CD8-positive, alpha-beta memory T cell (primary cell): ENCODE data around the gene DMKN. TPM values are rescaled to one million over a fixed set of nuclear protein-coding genes. Genes with fewer than 3 reads are reported as not detected.

Experiments
- CTCF ChIA-PET: fragments of 350-600 bp; sonication (Branson Sonifier 250); formaldehyde crosslinking; loops from one replicate; lab custom pipeline; 2021; ENCODE audit warnings: antibody characterized with exemption; lab: Charles Lee
- POLR2A ChIA-PET: fragments of 350-600 bp; sonication (Branson Sonifier 250); formaldehyde crosslinking; loops from one replicate; lab custom pipeline; 2021; ENCODE audit warnings: antibody characterized with exemption; lab: Charles Lee
- DNase-seq, 5 donors: peaks; one replicate each; pipeline versions ENCODE4 v3.0.0 to v3.0.0-alpha.2; 2020 to 2022; ENCODE audit warnings: mixed read lengths in 1 of 5
- H3K27ac ChIP-seq: one replicate; pipeline ENCODE4 v1.7.0; 2013; ENCODE audit warnings: low read depth, mild to moderate bottlenecking, low read length, moderate library complexity
- H3K27me3 ChIP-seq: 2 replicates; pipeline ENCODE4 v1.7.0; 2013; ENCODE audit warnings: low read length, mild to moderate bottlenecking; ENCODE audit not compliant: insufficient read depth, poor library complexity, severe bottlenecking
- H3K36me3 ChIP-seq: 2 replicates; pipeline ENCODE4 v1.7.0; 2013; ENCODE audit warnings: mild to moderate bottlenecking, low read length, moderate library complexity; ENCODE audit not compliant: insufficient read depth
- H3K4me1 ChIP-seq: 2 replicates; pipeline ENCODE4 v1.7.0; 2013; ENCODE audit warnings: mild to moderate bottlenecking, low read length, moderate library complexity; ENCODE audit not compliant: insufficient read depth
- H3K4me3 ChIP-seq: 2 replicates; pipeline ENCODE4 v1.7.0; 2013; ENCODE audit warnings: mild to moderate bottlenecking, low read length
- H3K9me3 ChIP-seq: 2 replicates; pipeline ENCODE4 v1.7.0; 2013; ENCODE audit warnings: mild to moderate bottlenecking, low read length
- H3K27ac Mint-ChIP-seq, 8 donors: one replicate each; pipeline ENCODE4 v1.8.0; 2020 to 2021; ENCODE audit warnings: mixed read lengths in 8 of 8, mild to moderate bottlenecking in 6 of 8, inconsistent platforms in 3 of 8, moderate library complexity in 3 of 8
- H3K27me3 Mint-ChIP-seq, 2 donors: one replicate each; pipeline ENCODE4 v1.8.0; 2020 to 2021; ENCODE audit warnings: mixed read lengths in 2 of 2, mild to moderate bottlenecking in 1 of 2, moderate library complexity in 1 of 2
- H3K36me3 Mint-ChIP-seq, 3 donors: one replicate each; pipeline ENCODE4 v1.8.0; 2020 to 2021; ENCODE audit warnings: mixed read lengths in 3 of 3, inconsistent platforms in 1 of 3, mild to moderate bottlenecking in 1 of 3
- H3K4me1 Mint-ChIP-seq, 3 donors: one replicate each; pipeline ENCODE4 v1.8.0; 2020 to 2021; ENCODE audit warnings: mixed read lengths in 3 of 3, inconsistent platforms in 1 of 3, mild to moderate bottlenecking in 1 of 3
- H3K4me3 Mint-ChIP-seq, 7 donors: one replicate each; pipeline ENCODE4 v1.8.0; 2020 to 2021; ENCODE audit warnings: mixed read lengths in 7 of 7, mild to moderate bottlenecking in 6 of 7, moderate library complexity in 4 of 7, inconsistent platforms in 2 of 7
- H3K9me3 Mint-ChIP-seq, 5 donors: one replicate each; pipeline ENCODE4 v1.8.0; 2020 to 2022; ENCODE audit warnings: mixed read lengths in 5 of 5, mild to moderate bottlenecking in 3 of 5, moderate library complexity in 2 of 5, inconsistent platforms in 1 of 5
- polyA plus RNA-seq: library from polyadenylated mRNA; unstranded; fragments of 300-500 nt; fragmentation: Illumina TruSeq; gene quantifications from one replicate; pipeline ENCODE4 v1.2.3, GENCODE V29; 2021
- total RNA-seq, 2 experiments: library from RNA; stranded (reverse); gene quantifications; one replicate each; pipeline ENCODE4 v1.2.3, GENCODE V29; 2021

The DMKN gene
- total and polyA plus RNA-seq, 3 experiments from 2014 or later = 1.7 to 10.2 (median 2.2) TPM

DNA sequence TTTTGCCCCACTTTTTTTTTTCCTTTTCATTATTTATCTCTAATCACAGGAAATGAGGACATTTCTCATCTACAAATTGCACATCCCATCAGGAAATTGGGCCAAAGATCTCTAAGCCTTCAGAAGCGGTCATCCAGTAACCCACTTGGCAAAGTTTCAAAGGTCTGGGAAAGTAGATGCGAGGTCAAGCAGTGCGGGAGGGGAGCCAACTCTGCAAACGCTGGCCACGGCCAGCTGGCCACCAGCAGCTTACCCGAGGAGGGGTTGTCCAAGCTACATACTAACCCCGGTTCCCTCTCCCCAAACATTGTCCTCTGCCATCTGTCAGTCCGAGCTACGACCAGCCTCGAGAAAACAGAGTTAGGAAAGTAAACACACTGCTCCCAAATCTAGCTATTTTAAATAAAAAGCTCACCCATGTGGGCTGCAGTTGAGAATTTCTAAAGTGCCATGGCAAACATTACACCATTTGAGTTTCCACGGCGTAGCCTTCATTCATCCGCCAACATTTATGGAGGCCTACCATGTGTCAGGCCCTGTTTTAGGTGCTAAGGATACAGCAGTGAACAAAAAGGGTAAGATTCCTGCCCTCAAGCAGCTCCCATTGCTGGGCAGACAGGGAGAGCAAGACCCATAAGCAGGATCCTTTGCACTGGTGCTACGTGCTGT lies 53.9 kb downstream of the DMKN start:
- Mint-ChIP-seq H3K27me3 (peaks cover 0 to 2% of the 10 kb centered on the region in 2 donors), H3K27ac (peak overlapping the region in 3 of 8 donors; percentile 29 to 57 (median 33)), H3K4me1 (peaks cover 46 to 66% (median 52%) of the 10 kb centered on the region in 3 donors), H3K4me3 (no peak overlapping the region), H3K36me3 (no peaks in the 10 kb centered on the region), H3K9me3 (no peaks in the 10 kb centered on the region)
- no peaks in the 10 kb centered on the region for H3K27me3 ChIP-seq
- no peak overlapping the region for H3K27ac ChIP-seq
- H3K9me3 ChIP-seq = no peaks in the 10 kb centered on the region
- no peak overlapping the region for H3K4me3 ChIP-seq
- no peaks in the 10 kb centered on the region for H3K36me3 ChIP-seq
- ChIA-PET POLR2A (no interaction called here), CTCF (interaction anchor here (1.0 to 1.5 kb wide), 2 partner anchors 9 to 38 kb away, joined by 4 to 5 read pairs; no protein-coding TSS in a partner anchor)
- H3K4me1 ChIP-seq = peaks cover 38% of the 10 kb centered on the region
- DNase-seq = no peak

DNA sequence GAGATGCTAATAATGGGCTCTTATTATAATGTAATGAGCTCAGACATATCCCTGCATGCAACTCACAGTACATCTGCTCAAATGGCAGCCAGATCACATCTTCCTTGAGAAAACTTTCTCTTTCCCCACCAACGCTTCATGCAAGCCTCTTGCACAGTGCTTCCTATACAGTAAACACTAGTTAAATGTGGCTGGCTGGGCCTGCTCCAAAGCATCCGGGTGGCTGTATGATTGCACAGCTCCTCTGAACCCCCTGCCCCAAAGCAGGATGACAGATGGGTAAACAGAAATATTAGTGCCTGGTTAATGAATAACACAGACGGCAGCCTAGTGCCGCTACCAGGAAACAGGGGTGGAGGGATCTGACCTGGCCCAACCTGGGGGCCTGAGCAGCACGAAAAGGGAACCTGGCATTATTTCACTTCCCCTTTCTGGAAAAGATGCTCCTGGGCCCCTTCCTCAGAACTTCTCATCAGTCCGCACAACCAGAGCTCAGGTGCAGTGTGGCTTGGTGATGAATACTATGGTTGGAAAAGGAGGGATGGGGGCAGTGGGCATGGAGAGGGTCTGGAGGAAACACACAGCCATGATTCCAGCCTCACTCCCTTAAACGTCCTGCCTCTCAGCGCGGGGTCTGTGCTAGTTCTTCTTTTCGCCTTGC lies 54.6 kb downstream of the DMKN start:
- H3K27me3 ChIP-seq = no peaks in the 10 kb centered on the region
- H3K36me3 ChIP-seq = no peaks in the 10 kb centered on the region
- ChIA-PET CTCF (interaction anchor here (1.5 kb wide), 1 partner anchor 39 kb away, joined by 4 read pairs; no protein-coding TSS in a partner anchor), POLR2A (no interaction called here)
- H3K9me3 ChIP-seq = no peaks in the 10 kb centered on the region
- no peaks in the 10 kb centered on the region for H3K36me3 Mint-ChIP-seq
- no peak overlapping the region for H3K27ac ChIP-seq
- no peak for DNase-seq
- peaks cover 42 to 60% (median 51%) of the 10 kb centered on the region in 3 donors for H3K4me1 Mint-ChIP-seq
- H3K27ac Mint-ChIP-seq = peak overlapping the region in 2 of 8 donors; percentile 11 to 33
- no peaks in the 10 kb centered on the region for H3K9me3 Mint-ChIP-seq
- H3K4me1 ChIP-seq = peaks cover 36% of the 10 kb centered on the region
- H3K27me3 Mint-ChIP-seq = peaks cover 0 to 2% of the 10 kb centered on the region in 2 donors
- H3K4me3 Mint-ChIP-seq = no peak overlapping the region
- no peak overlapping the region for H3K4me3 ChIP-seq

DNA sequence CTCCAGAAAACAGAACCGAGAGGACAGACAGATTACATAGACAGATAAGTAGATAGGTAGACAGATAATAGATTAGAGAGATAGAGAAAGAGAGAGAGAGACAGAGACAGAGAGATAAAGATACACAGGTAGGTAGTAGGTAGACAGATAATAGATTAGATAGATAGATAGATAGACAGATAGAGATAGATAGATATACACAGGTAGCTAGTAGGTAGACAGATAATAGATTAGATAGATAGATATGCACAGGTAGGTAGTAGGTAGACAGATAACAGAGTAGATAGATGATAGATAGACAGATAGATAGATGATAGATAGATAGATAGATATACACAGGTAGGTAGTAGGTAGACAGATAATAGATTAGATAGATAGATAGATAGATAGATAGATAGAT lies 55.3 kb downstream of the DMKN start:
- Mint-ChIP-seq H3K27ac (peak overlapping the region in 3 of 8 donors; percentile 11 to 18 (median 16)), H3K4me3 (no peak overlapping the region), H3K4me1 (peaks cover 37 to 55% (median 45%) of the 10 kb centered on the region in 3 donors), H3K9me3 (no peaks in the 10 kb centered on the region), H3K27me3 (peaks cover 0 to 2% of the 10 kb centered on the region in 2 donors), H3K36me3 (no peaks in the 10 kb centered on the region)
- no peaks in the 10 kb centered on the region for H3K9me3 ChIP-seq
- CTCF ChIA-PET = interaction anchor here (1.2 kb wide), 1 partner anchor 37 kb away, joined by 3 read pairs; no protein-coding TSS in a partner anchor
- H3K27ac ChIP-seq = no peak overlapping the region
- DNase-seq = no peak
- H3K4me1 ChIP-seq = peaks cover 29% of the 10 kb centered on the region
- H3K27me3 ChIP-seq = no peaks in the 10 kb centered on the region
- no peaks in the 10 kb centered on the region for H3K36me3 ChIP-seq
- POLR2A ChIA-PET = no interaction called here
- H3K4me3 ChIP-seq = no peak overlapping the region

DNA sequence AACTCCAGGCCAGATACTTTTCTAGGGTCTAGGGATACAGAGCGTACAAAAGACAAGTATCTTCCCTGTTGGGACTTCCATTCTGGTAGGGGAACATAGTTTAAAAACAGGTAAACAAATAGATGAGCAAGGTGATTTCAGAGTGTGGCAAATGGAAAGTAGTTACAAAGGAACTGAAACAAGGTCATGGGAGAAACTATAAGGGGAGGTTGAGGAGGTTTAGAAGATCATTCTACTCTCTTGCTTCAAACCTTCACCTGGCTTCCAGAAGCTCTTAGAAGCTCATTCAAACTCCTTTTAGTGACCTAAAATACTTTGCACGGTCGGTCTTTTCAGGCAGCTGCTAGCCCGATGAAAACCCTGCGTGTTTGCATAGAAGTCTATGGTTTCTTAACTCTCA lies 56.3 kb downstream of the DMKN start:
- peaks cover 32 to 55% (median 42%) of the 10 kb centered on the region in 3 donors for H3K4me1 Mint-ChIP-seq
- H3K36me3 Mint-ChIP-seq = no peaks in the 10 kb centered on the region
- DNase-seq = no peak
- H3K4me3 Mint-ChIP-seq = no peak overlapping the region
- H3K27ac Mint-ChIP-seq = peak overlapping the region in 1 of 8 donors; percentile 15
- Histone ChIP-seq H3K36me3 (no peaks in the 10 kb centered on the region), H3K27ac (no peak overlapping the region), H3K27me3 (no peaks in the 10 kb centered on the region), H3K4me1 (peaks cover 20% of the 10 kb centered on the region), H3K4me3 (no peak overlapping the region), H3K9me3 (no peaks in the 10 kb centered on the region)
- H3K27me3 Mint-ChIP-seq = peaks cover 0 to 2% of the 10 kb centered on the region in 2 donors
- H3K9me3 Mint-ChIP-seq = no peaks in the 10 kb centered on the region
- ChIA-PET CTCF (interaction anchor here (0.6 to 1.2 kb wide), 2 partner anchors 38 to 472 kb away, joined by 3 to 4 read pairs; no protein-coding TSS in a partner anchor), POLR2A (no interaction called here)

DNA sequence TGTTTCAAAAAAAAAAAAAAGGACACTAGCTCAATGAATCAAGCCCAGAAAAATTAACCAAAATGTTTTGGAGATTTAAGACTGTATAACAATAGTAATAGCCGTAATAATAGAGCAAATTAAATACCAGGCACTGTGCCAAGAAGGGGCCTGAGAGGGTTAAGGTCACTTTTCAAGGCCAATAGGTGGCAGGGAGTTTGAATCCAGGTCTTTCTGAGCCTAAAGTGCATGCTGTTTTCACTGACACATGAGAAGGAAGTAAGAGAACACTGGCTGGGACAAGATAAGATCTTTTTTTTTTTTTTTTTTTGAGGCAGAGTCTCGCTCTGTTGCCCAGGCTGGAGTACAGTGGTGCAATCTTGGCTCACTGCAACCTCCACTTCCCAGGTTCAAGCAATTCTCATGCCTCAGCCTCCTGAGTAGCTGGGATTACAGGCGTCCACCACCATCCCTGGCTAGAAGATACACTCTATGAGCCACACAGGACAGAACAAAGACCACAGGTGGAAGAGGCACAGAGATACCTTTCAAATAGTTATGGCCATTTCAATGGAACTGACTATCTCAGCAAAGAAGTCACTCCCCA lies 57.7 kb downstream of the DMKN start:
- H3K4me3 Mint-ChIP-seq = no peak overlapping the region
- H3K27ac Mint-ChIP-seq = peak overlapping the region in 1 of 8 donors; percentile 45
- Histone ChIP-seq H3K9me3 (no peaks in the 10 kb centered on the region), H3K36me3 (no peaks in the 10 kb centered on the region), H3K4me3 (no peak overlapping the region), H3K27ac (no peak overlapping the region), H3K4me1 (peaks cover 23% of the 10 kb centered on the region), H3K27me3 (no peaks in the 10 kb centered on the region)
- peaks cover 0 to 1% of the 10 kb centered on the region in 2 donors for H3K27me3 Mint-ChIP-seq
- POLR2A ChIA-PET = no interaction called here
- H3K36me3 Mint-ChIP-seq = no peaks in the 10 kb centered on the region
- H3K9me3 Mint-ChIP-seq = no peaks in the 10 kb centered on the region
- CTCF ChIA-PET = interaction anchor here (1.3 to 1.7 kb wide), 2 partner anchors 8 to 55 kb away, joined by 4 read pairs; no protein-coding TSS in a partner anchor
- H3K4me1 Mint-ChIP-seq = peaks cover 37 to 64% (median 47%) of the 10 kb centered on the region in 3 donors
- DNase-seq = no peak

DNA sequence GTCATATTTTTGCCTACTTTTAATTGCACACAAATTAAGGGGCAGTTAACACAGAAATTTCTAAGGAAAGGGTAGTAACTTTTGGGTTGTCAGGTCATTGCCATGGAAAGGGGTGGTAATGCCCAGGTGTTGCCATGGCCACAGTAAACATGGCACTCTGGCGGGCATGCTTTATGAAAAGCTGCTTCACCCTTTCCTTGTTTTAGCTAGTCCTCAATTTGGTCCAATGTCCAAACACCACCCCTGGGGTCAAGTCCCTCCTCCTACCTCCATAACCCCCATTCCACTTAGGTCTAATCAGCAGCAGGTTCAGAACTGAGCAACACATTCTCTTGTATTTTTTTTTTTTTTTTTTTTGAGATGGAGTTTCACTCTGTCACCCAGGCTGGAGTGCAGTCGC lies 58.8 kb downstream of the DMKN start:
- ChIA-PET POLR2A (no interaction called here), CTCF (interaction anchor here (1.3 to 2.3 kb wide), 3 partner anchors 9 to 56 kb away, joined by 4 to 6 read pairs (median 4); no protein-coding TSS in a partner anchor)
- no peak overlapping the region for H3K27ac ChIP-seq
- no peak overlapping the region for H3K27ac Mint-ChIP-seq
- no peaks in the 10 kb centered on the region for H3K36me3 ChIP-seq
- H3K9me3 Mint-ChIP-seq = no peaks in the 10 kb centered on the region
- H3K4me3 ChIP-seq = no peak overlapping the region
- DNase-seq = no peak
- no peak overlapping the region for H3K4me3 Mint-ChIP-seq
- no peaks in the 10 kb centered on the region for H3K36me3 Mint-ChIP-seq
- no peaks in the 10 kb centered on the region for H3K27me3 ChIP-seq
- H3K9me3 ChIP-seq = no peaks in the 10 kb centered on the region
- peaks cover 28% of the 10 kb centered on the region for H3K4me1 ChIP-seq
- peaks cover 35 to 65% (median 47%) of the 10 kb centered on the region in 3 donors for H3K4me1 Mint-ChIP-seq
- H3K27me3 Mint-ChIP-seq = no peaks in the 10 kb centered on the region

DNA sequence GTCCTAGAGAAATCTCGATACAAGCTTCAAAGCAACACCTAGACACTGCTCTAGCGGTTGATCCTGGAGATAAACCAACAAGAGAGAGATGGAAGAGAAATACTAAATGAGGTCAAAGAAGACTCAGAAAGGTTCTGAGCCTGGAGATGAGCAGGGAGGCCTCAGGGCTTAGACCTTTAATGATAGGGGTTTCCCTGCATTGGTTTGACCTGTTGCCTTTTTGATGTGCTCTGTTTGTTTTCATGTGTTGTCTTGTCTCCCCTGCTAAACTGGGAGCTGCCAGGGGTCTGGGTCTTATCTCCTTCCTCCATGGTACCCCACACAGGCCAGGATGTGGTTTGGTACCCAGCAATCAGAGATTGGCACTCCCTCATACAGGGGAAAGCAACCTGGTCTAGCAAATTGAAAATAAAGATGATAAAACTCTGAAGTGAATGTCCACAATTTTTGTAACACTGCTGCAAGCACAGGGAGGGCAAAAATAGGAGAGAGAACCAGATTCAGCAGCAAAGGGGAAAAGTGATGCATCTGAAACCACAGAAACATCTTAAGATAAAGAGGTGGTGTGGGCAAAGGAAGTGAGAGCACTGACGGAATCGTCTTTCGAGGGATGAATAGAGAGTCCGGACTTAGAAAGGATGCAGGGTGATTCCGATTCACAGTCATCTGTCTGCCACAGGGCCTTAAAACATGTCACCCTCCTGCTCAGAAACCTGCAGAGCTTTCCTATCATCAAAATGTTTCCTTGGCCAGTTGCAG lies 61.9 kb downstream of the DMKN start:
- Mint-ChIP-seq H3K4me3 (peak overlapping the region in 6 of 7 donors; percentile 4 to 63 (median 55)), H3K36me3 (no peaks in the 10 kb centered on the region), H3K27me3 (peaks cover 4 to 9% of the 10 kb centered on the region in 2 donors), H3K9me3 (no peaks in the 10 kb centered on the region), H3K27ac (peak overlapping the region; percentile 0 to 86 (median 72)), H3K4me1 (peaks cover 38 to 64% (median 64%) of the 10 kb centered on the region in 3 donors)
- peak in 1 of 5 donors; percentile 40 for DNase-seq
- no peak overlapping the region for H3K27ac ChIP-seq
- H3K27me3 ChIP-seq = no peaks in the 10 kb centered on the region
- ChIA-PET CTCF (interaction anchor here (1.1 to 1.6 kb wide), 3 partner anchors 9 to 17 kb away, joined by 4 to 6 read pairs (median 5); no protein-coding TSS in a partner anchor), POLR2A (interaction anchor here (2.0 kb wide), 1 partner anchor 11 kb away, joined by 9 read pairs; no protein-coding TSS in a partner anchor)
- H3K36me3 ChIP-seq = no peaks in the 10 kb centered on the region
- H3K4me3 ChIP-seq = no peak overlapping the region
- no peaks in the 10 kb centered on the region for H3K9me3 ChIP-seq
- peaks cover 23% of the 10 kb centered on the region for H3K4me1 ChIP-seq
